Panc1 (cell line): ENCODE results near the gene KCNQ2. TPM values are rescaled to one million over a fixed set of nuclear protein-coding genes. Genes with fewer than 3 reads are reported as not detected.
A peak's percentile ranks its signal among the peaks of the same experiment; 100 is the strongest.

Experiments used
- ATAC-seq: fragments of 200-7000 bp; cut with Tn5 transposase; 2 replicates; pipeline ENCODE4 v1.9.1; 2020; ENCODE audit warnings: mild to moderate bottlenecking, moderate library complexity
- BruUV-seq: library from RNA; stranded (reverse); fragments of 400-500 nt; replicated peaks from 2 replicates; lab custom pipeline; 2021; lab: Mats Ljungman, UMichigan
- CTCF ChIA-PET: fragments of 300-600 bp; sonication (Branson Sonifier 250); formaldehyde crosslinking; loops from one replicate; lab custom pipeline; 2022; ENCODE audit warnings: antibody characterized with exemption; lab: Charles Lee
- POLR2A ChIA-PET: fragments of 300-600 bp; sonication (Branson Sonifier 250); formaldehyde crosslinking; loops from one replicate; lab custom pipeline; 2022; ENCODE audit warnings: antibody characterized with exemption; lab: Charles Lee
- DNase-seq: peaks from one replicate; pipeline ENCODE4 v3.0.0-alpha.2; 2010; ENCODE audit warnings: low read depth, low spot score
- H3K27ac ChIP-seq: 2 replicates; pipeline ENCODE4 v1.5.1; 2011; ENCODE audit warnings: mild to moderate bottlenecking, low read length, inconsistent platforms
- H3K27me3 ChIP-seq: fragments of 200-500 bp; sonication (Bioruptor generic); 2 replicates; pipeline ENCODE4 v1.6.0; 2014; ENCODE audit warnings: low read length, inconsistent platforms; ENCODE audit not compliant: control insufficient read depth, insufficient read depth
- H3K36me3 ChIP-seq: fragments of 200-500 bp; sonication (Bioruptor generic); 2 replicates; pipeline ENCODE4 v1.5.1; 2014; ENCODE audit warnings: inconsistent platforms, mild to moderate bottlenecking, low read length, moderate library complexity; ENCODE audit not compliant: control insufficient read depth, insufficient read depth
- H3K4me1 ChIP-seq: 2 replicates; pipeline ENCODE4 v1.5.1; 2011; ENCODE audit warnings: inconsistent platforms, mild to moderate bottlenecking, low read length, moderate library complexity; ENCODE audit not compliant: control insufficient read depth, insufficient read depth
- H3K4me3 ChIP-seq, 2 experiments: 2 replicates each; pipeline ENCODE4 v1.5.1; 2011 to 2012; ENCODE audit warnings: low read depth in 2 of 2, low read length in 2 of 2, mild to moderate bottlenecking in 2 of 2, inconsistent platforms in 1 of 2, moderate library complexity in 1 of 2
- H3K9me3 ChIP-seq: fragments of 200-500 bp; sonication (Bioruptor generic); 2 replicates; pipeline ENCODE4 v1.5.1; 2014; ENCODE audit warnings: low read depth, mild to moderate bottlenecking, inconsistent platforms, low read length, moderate library complexity; ENCODE audit not compliant: control insufficient read depth, insufficient read depth
- POLR2AphosphoS5 ChIP-seq: IDR thresholded peaks from 2 replicates; pipeline ENCODE4 v1.6.1; 2012; ENCODE audit warnings: mild to moderate bottlenecking, low read depth, low read length, moderate library complexity
- SIN3A ChIP-seq: IDR thresholded peaks from 2 replicates; pipeline ENCODE4 v1.6.1; 2012; ENCODE audit warnings: low read depth, mild to moderate bottlenecking, low read length, moderate library complexity, borderline replicate concordance; ENCODE audit not compliant: insufficient read depth
- TCF7L2 ChIP-seq: IDR thresholded peaks from 2 replicates; pipeline ENCODE4 v1.6.1; 2011; ENCODE audit warnings: mild to moderate bottlenecking, low read depth, low read length, inconsistent platforms
- in situ Hi-C: cut with HindIII; loops from 2 replicates; pipeline ENCODE4 v1.10.0; 2016; ENCODE audit warnings: low sequenced_read_pairs, low pct_unique_long_range_greater_than_20kb
- intact Hi-C: fragments of 100-400 bp; cut with micrococcal nuclease; formaldehyde crosslinking; loops from one replicate; pipeline ENCODE4 v1.10.0; 2022; ENCODE audit not compliant: unreplicated experiment
- total RNA-seq: library from RNA; stranded (reverse); gene quantifications from one replicate; pipeline ENCODE4 v1.2.1, GENCODE V29; 2021; ENCODE audit not compliant: unreplicated experiment
- TF ChIP-seq, protein P1 (sequence below): fragments of 450-650 bp; IDR thresholded peaks from 2 replicates; pipeline ENCODE4 v1.5.1; 2017; ENCODE audit warnings: mild to moderate bottlenecking
- TF ChIP-seq, protein P2 (sequence below), 2 experiments: IDR thresholded peaks; 2 replicates each; pipeline ENCODE4 v1.6.1; 2011 to 2012; ENCODE audit warnings: low read depth in 2 of 2, control low read depth in 1 of 2, low read length in 1 of 2, mild to moderate bottlenecking in 1 of 2, moderate library complexity in 1 of 2; ENCODE audit not compliant: insufficient read depth in 1 of 2

The KCNQ2 gene
- total RNA-seq, 1 experiment from 2014 or later: 19.4 TPM

DNA sequence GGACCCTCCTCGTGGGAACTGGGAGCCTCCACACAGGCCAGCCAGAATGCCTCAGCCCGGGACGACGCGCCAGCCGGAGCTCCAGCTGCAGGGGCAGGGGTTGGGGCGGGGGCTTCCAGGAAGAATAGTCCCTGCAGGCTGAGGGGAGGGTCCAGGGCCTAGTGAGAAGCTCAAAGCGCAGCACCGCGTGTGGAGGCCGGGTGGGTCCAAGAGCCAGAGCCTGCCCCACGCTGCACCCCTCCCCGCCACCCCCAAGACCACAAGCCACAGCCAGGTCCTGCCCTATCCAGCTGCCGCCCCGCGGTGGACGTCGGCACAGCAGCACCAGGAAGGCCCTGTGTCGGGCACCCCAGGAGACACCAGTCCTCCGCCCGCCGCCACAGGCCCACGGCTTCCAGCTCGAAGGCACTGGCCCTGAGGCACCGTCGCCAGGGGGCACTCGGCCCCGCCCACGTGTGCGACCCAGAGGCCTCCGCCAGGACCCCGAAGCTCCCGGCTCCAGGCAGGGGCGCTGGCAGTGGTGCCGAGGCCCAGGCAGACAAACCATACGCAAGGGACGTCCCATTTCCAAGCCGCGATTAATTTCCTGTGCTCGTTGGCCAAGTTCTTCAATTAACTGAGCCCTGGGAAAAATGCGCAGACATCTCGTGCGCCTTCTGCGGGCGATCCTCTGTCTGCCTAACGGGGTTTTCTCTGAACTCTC, 19.5 kb downstream of the KCNQ2 start:
- no peaks in the 10 kb centered on the region for H3K27me3 ChIP-seq
- DNase-seq (no peak), ATAC-seq (peak; percentile 68)
- no peaks in the 10 kb centered on the region for H3K36me3 ChIP-seq
- H3K4me1 ChIP-seq: peaks cover 29% of the 10 kb centered on the region
- TF ChIP-seq POLR2AphosphoS5 (no peak), SIN3A (no peak), TCF7L2 (no peak)
- TF ChIP-seq, protein P1, sequence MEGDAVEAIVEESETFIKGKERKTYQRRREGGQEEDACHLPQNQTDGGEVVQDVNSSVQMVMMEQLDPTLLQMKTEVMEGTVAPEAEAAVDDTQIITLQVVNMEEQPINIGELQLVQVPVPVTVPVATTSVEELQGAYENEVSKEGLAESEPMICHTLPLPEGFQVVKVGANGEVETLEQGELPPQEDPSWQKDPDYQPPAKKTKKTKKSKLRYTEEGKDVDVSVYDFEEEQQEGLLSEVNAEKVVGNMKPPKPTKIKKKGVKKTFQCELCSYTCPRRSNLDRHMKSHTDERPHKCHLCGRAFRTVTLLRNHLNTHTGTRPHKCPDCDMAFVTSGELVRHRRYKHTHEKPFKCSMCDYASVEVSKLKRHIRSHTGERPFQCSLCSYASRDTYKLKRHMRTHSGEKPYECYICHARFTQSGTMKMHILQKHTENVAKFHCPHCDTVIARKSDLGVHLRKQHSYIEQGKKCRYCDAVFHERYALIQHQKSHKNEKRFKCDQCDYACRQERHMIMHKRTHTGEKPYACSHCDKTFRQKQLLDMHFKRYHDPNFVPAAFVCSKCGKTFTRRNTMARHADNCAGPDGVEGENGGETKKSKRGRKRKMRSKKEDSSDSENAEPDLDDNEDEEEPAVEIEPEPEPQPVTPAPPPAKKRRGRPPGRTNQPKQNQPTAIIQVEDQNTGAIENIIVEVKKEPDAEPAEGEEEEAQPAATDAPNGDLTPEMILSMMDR: no peak; the same call in 1 of the 2 replicates
- TF ChIP-seq, protein P2, sequence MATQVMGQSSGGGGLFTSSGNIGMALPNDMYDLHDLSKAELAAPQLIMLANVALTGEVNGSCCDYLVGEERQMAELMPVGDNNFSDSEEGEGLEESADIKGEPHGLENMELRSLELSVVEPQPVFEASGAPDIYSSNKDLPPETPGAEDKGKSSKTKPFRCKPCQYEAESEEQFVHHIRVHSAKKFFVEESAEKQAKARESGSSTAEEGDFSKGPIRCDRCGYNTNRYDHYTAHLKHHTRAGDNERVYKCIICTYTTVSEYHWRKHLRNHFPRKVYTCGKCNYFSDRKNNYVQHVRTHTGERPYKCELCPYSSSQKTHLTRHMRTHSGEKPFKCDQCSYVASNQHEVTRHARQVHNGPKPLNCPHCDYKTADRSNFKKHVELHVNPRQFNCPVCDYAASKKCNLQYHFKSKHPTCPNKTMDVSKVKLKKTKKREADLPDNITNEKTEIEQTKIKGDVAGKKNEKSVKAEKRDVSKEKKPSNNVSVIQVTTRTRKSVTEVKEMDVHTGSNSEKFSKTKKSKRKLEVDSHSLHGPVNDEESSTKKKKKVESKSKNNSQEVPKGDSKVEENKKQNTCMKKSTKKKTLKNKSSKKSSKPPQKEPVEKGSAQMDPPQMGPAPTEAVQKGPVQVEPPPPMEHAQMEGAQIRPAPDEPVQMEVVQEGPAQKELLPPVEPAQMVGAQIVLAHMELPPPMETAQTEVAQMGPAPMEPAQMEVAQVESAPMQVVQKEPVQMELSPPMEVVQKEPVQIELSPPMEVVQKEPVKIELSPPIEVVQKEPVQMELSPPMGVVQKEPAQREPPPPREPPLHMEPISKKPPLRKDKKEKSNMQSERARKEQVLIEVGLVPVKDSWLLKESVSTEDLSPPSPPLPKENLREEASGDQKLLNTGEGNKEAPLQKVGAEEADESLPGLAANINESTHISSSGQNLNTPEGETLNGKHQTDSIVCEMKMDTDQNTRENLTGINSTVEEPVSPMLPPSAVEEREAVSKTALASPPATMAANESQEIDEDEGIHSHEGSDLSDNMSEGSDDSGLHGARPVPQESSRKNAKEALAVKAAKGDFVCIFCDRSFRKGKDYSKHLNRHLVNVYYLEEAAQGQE (IDR thresholded peaks at IDR 0.05; ENCODE audit: insufficient read depth in 1 of 2, low read depth in 2 of 2, low read length in 1 of 2): no peak
- ChIA-PET POLR2A (no interaction called here), CTCF (interaction anchor here (0.6 to 0.7 kb wide), 4 partner anchors 20 to 337 kb away, joined by 4 to 17 read pairs (median 9); no protein-coding TSS in a partner anchor)
- H3K27ac ChIP-seq: peak overlapping the region; percentile 17; the same call in 1 of the 2 replicates
- BruUV-seq: no TSS peak
- intact Hi-C loops (no loop called here), in situ Hi-C loops (no loop called here)
- no peak overlapping the region for H3K4me3 ChIP-seq
- H3K9me3 ChIP-seq: no peaks in the 10 kb centered on the region

DNA sequence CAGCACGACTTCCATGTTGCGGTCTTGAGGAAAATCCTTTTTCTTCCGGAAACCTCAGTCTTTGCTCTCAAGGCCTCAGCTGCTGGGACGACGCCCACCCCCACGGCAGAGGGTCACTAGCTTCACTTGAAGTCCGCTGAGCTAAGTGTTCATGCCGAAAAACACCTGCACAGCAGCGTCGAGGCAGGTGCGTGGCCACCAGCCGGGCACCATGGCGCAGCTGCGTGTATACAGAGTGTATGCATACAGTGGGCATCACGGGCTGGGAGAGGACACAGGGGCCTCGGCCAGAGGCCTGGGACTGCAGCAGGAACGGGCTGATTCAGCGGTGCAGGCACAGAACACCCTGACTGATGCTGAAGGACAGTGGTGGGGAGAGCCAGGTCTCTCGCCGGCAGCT, 20.1 kb downstream of the KCNQ2 start:
- Histone ChIP-seq H3K27ac (no peak overlapping the region), H3K4me3 (no peak overlapping the region), H3K36me3 (no peaks in the 10 kb centered on the region), H3K9me3 (no peaks in the 10 kb centered on the region), H3K4me1 (peaks cover 24% of the 10 kb centered on the region), H3K27me3 (no peaks in the 10 kb centered on the region)
- in situ Hi-C loops: no loop called here
- no TSS peak for BruUV-seq
- no peak for ATAC-seq
- intact Hi-C loops: no loop called here
- ChIA-PET POLR2A (no interaction called here), CTCF (interaction anchor here (0.7 kb wide), 2 partner anchors 89 to 338 kb away, joined by 4 to 13 read pairs; no protein-coding TSS in a partner anchor)
- DNase-seq: no peak
- no peak for TF ChIP-seq TCF7L2

- in situ Hi-C loops: no loop called here
- DNase-seq (no peak), ATAC-seq (no peak)
- Histone ChIP-seq H3K27ac (no peak overlapping the region), H3K4me3 (no peak overlapping the region), H3K9me3 (no peaks in the 10 kb centered on the region), H3K36me3 (no peaks in the 10 kb centered on the region), H3K27me3 (no peaks in the 10 kb centered on the region), H3K4me1 (peaks cover 23% of the 10 kb centered on the region; the same call in 1 of the 2 replicates)
- TF ChIP-seq, protein P1: no peak
- no peak for TF ChIP-seq SIN3A
- TF ChIP-seq, protein P2 (IDR thresholded peaks at IDR 0.05; ENCODE audit: insufficient read depth in 1 of 2, low read depth in 2 of 2, low read length in 1 of 2): no peak
- no peak for TF ChIP-seq TCF7L2
- TF ChIP-seq POLR2AphosphoS5: no peak
- no TSS peak for BruUV-seq
- intact Hi-C loops: no loop called here
- POLR2A ChIA-PET: no interaction called here
- CTCF ChIA-PET: no interaction called here
Measured at GRCh38 chr20:63451821-63452220, 20.6 kb downstream of the KCNQ2 start.
